ENCODE measurements around the gene DESI1. TPM values are rescaled to one million over a fixed set of nuclear protein-coding genes. Genes with fewer than 3 reads are reported as not detected.

DESI1 gene
- total RNA-seq, 8 experiments from 2014 or later, result 25.7 to 60.9 (median 34.1) TPM

- in situ Hi-C loops (cut with MboI; ENCODE audit: low pct_unique_long_range_greater_than_20kb in 2 of 9, low sequenced_read_pairs in 9 of 9, unreplicated experiment in 9 of 9), result no loop called here
- Histone ChIP-seq H3K4me1 (replicated peaks in 1 of 2) (peaks cover 10 to 12% of the 10 kb centered on the region in 2 donors), H3K27ac (peak overlapping the region; percentile 92 to 96), H3K4me3 (peak overlapping the region; percentile 75 to 96 (median 83))
- ATAC-seq (replicated peaks in 6 of 8), result no peak
- WGBS, 10 experiments, result 0 to 20% (median 5%) methylated on average over 2 to 8 of the region's 8 CpGs; no CpG with 5 or more reads in 2 of the 10 experiments
Measured at GRCh38 chr22:41621911-41622179, 1.0 kb upstream of the DESI1 start.

- H3K27ac ChIP-seq, result peak within 1 kb of the TSS; percentile 92 to 96
- ATAC-seq (replicated peaks in 6 of 8), result peak; percentile 77 to 94 (median 91)
- in situ Hi-C loops (cut with MboI; ENCODE audit: low pct_unique_long_range_greater_than_20kb in 2 of 9, low sequenced_read_pairs in 9 of 9, unreplicated experiment in 9 of 9), result no loop called here
- WGBS, 10 experiments, result 0 to 5% (median 1%) methylated on average over 4 to 18 of the region's 70 CpGs; no CpG with 5 or more reads in 6 of the 10 experiments
- H3K4me3 ChIP-seq, result peak within 1 kb of the TSS; percentile 75 to 96 (median 83)
- H3K4me1 ChIP-seq (replicated peaks in 1 of 2), result peaks cover 10 to 12% of the 10 kb centered on the region in 2 donors
Measured at GRCh38 chr22:41621099-41621910, 462 bp upstream of the DESI1 start, which contains the start of gene XRCC6. TSS of gene XRCC6 (plus strand) at chr22:41621295. CDS start at chr22:41622005, 710 bp downstream.

GRCh38 chr22:41619979-41620588 lies 759 bp downstream of the DESI1 start:
- WGBS, 10 experiments, result 0 to 40% (median 9%) methylated on average over 1 to 10 of the region's 24 CpGs; no CpG with 5 or more reads in 2 of the 10 experiments
- H3K27ac ChIP-seq, result peak overlapping the region; percentile 84 to 85
- H3K4me3 ChIP-seq, result peak overlapping the region; percentile 75 to 96 (median 83)
- in situ Hi-C loops (cut with MboI; ENCODE audit: low pct_unique_long_range_greater_than_20kb in 2 of 9, low sequenced_read_pairs in 9 of 9, unreplicated experiment in 9 of 9), result no loop called here
- peak; percentile 6 to 38 (median 32) for ATAC-seq (replicated peaks in 6 of 8)
- H3K4me1 ChIP-seq (replicated peaks in 1 of 2), result peaks cover 10 to 12% of the 10 kb centered on the region in 2 donors

GRCh38 chr22:41613456-41613855 lies 7.4 kb downstream of the DESI1 start:
- peak in 2 of 8 experiments; percentile 32 to 53 for ATAC-seq (replicated peaks in 6 of 8)
- in situ Hi-C loops (cut with MboI; ENCODE audit: low pct_unique_long_range_greater_than_20kb in 2 of 9, low sequenced_read_pairs in 9 of 9, unreplicated experiment in 9 of 9), result no loop called here
- H3K4me3 ChIP-seq, result no peak overlapping the region
- no peak overlapping the region for H3K27ac ChIP-seq
- no peaks in the 10 kb centered on the region for H3K4me1 ChIP-seq (replicated peaks in 1 of 2)
- 90 to 100% (median 100%) methylated on average over 1 to 2 of the region's 2 CpGs; no CpG with 5 or more reads in 2 of the 10 experiments for WGBS, 10 experiments

GRCh38 chr22:41612603-41613306 lies 8.1 kb downstream of the DESI1 start:
- Histone ChIP-seq H3K4me3 (no peak overlapping the region), H3K4me1 (replicated peaks in 1 of 2) (no peaks in the 10 kb centered on the region), H3K27ac (no peak overlapping the region)
- WGBS, 10 experiments, result 80 to 100% (median 100%) methylated on average over 1 to 5 of the region's 6 CpGs; no CpG with 5 or more reads in 1 of the 10 experiments
- in situ Hi-C loops (cut with MboI; ENCODE audit: low pct_unique_long_range_greater_than_20kb in 2 of 9, low sequenced_read_pairs in 9 of 9, unreplicated experiment in 9 of 9), result no loop called here
- peak in 2 of 8 experiments; percentile 58 to 76 for ATAC-seq (replicated peaks in 6 of 8)

GRCh38 chr22:41608386-41608785 lies 12.5 kb downstream of the DESI1 start:
- Histone ChIP-seq H3K27ac (no peak overlapping the region), H3K4me1 (replicated peaks in 1 of 2) (no peaks in the 10 kb centered on the region), H3K4me3 (no peak overlapping the region)
- 80 to 100% (median 100%) methylated on average over 1 to 2 of the region's 3 CpGs; no CpG with 5 or more reads in 7 of the 10 experiments for WGBS, 10 experiments
- no peak for ATAC-seq (replicated peaks in 6 of 8)
- in situ Hi-C loops (cut with MboI; ENCODE audit: low pct_unique_long_range_greater_than_20kb in 2 of 9, low sequenced_read_pairs in 9 of 9, unreplicated experiment in 9 of 9), result no loop called here

GRCh38 chr22:41603873-41604332 lies 16.9 kb downstream of the DESI1 start:
- H3K27ac ChIP-seq, result no peak overlapping the region
- no peaks in the 10 kb centered on the region for H3K4me1 ChIP-seq (replicated peaks in 1 of 2)
- 80 to 100% (median 97%) methylated on average over 1 to 3 of the region's 4 CpGs; no CpG with 5 or more reads in 2 of the 10 experiments for WGBS, 10 experiments
- in situ Hi-C loops (cut with MboI; ENCODE audit: low pct_unique_long_range_greater_than_20kb in 2 of 9, low sequenced_read_pairs in 9 of 9, unreplicated experiment in 9 of 9), result no loop called here
- ATAC-seq (replicated peaks in 6 of 8), result no peak
- no peak overlapping the region for H3K4me3 ChIP-seq

- in situ Hi-C loops (cut with MboI; ENCODE audit: low pct_unique_long_range_greater_than_20kb in 2 of 9, low sequenced_read_pairs in 9 of 9, unreplicated experiment in 9 of 9), result no loop called here
Measured at GRCh38 chr22:41600976-41601375, 19.9 kb downstream of the DESI1 start.

GRCh38 chr22:41598891-41599635 lies 21.8 kb downstream of the DESI1 start:
- H3K4me1 ChIP-seq (replicated peaks in 1 of 2), result peaks cover 0 to 3% of the 10 kb centered on the region in 2 donors
- in situ Hi-C loops (cut with MboI; ENCODE audit: low pct_unique_long_range_greater_than_20kb in 2 of 9, low sequenced_read_pairs in 9 of 9, unreplicated experiment in 9 of 9), result no loop called here
- H3K27ac ChIP-seq, result no peak overlapping the region
- 72 to 100% (median 87%) methylated on average over 1 to 6 of the region's 8 CpGs; no CpG with 5 or more reads in 3 of the 10 experiments for WGBS, 10 experiments
- ATAC-seq (replicated peaks in 6 of 8), result no peak
- H3K4me3 ChIP-seq, result no peak overlapping the region

More at GRCh38 chr22:41600976-41601375, 19.9 kb downstream of the DESI1 start:
- Histone ChIP-seq H3K27ac (no peak overlapping the region), H3K4me1 (replicated peaks in 1 of 2) (peaks cover 0 to 3% of the 10 kb centered on the region in 2 donors), H3K4me3 (no peak overlapping the region)
- WGBS, 10 experiments, result 91 to 100% (median 100%) methylated on average over 1 to 5 of the region's 8 CpGs; no CpG with 5 or more reads in 3 of the 10 experiments
- peak in 1 of 8 experiments; percentile 27 for ATAC-seq (replicated peaks in 6 of 8)

GRCh38 chr22:41598081-41598480 lies 22.8 kb downstream of the DESI1 start:
- no peak overlapping the region for H3K27ac ChIP-seq
- in situ Hi-C loops (cut with MboI; ENCODE audit: low pct_unique_long_range_greater_than_20kb in 2 of 9, low sequenced_read_pairs in 9 of 9, unreplicated experiment in 9 of 9), result no loop called here
- H3K4me3 ChIP-seq, result no peak overlapping the region
- ATAC-seq (replicated peaks in 6 of 8), result peak in 7 of 8 experiments; percentile 39 to 78 (median 67)
- 44 to 100% (median 100%) methylated on average over 1 to 3 of the region's 5 CpGs for WGBS, 10 experiments
- H3K4me1 ChIP-seq (replicated peaks in 1 of 2), result peaks cover 0 to 3% of the 10 kb centered on the region in 2 donors

- Histone ChIP-seq H3K27ac (no peak overlapping the region), H3K4me1 (replicated peaks in 1 of 2) (peaks cover 0 to 3% of the 10 kb centered on the region in 2 donors), H3K4me3 (no peak overlapping the region)
- ATAC-seq (replicated peaks in 6 of 8), result peak in 1 of 8 experiments; percentile 5
- in situ Hi-C loops (cut with MboI; ENCODE audit: low pct_unique_long_range_greater_than_20kb in 2 of 9, low sequenced_read_pairs in 9 of 9, unreplicated experiment in 9 of 9), result no loop called here
- 67 to 100% (median 90%) methylated on average over 1 to 2 of the region's 2 CpGs; no CpG with 5 or more reads in 5 of the 10 experiments for WGBS, 10 experiments
Measured at GRCh38 chr22:41597635-41597953, 23.2 kb downstream of the DESI1 start.
